Endothelial cell of umbilical vein (primary cell): ENCODE data around the gene CACNG8. TPM values are rescaled to one million over a fixed set of nuclear protein-coding genes. Genes with fewer than 3 reads are reported as not detected.

Source experiments
- BruUV-seq: library from RNA; stranded (reverse); fragments of 400-500 nt; replicated peaks from 2 replicates; lab custom pipeline; 2021; lab: Mats Ljungman, UMichigan
- CTCF ChIA-PET: fragments of 300-600, 350-600 bp; sonication (Branson Sonifier 250); formaldehyde crosslinking; loops from one replicate; lab custom pipeline; 2021; ENCODE audit warnings: antibody characterized with exemption, inconsistent platforms; lab: Charles Lee
- POLR2A ChIA-PET: fragments of 300-600, 350-600 bp; sonication (Branson Sonifier 250); formaldehyde crosslinking; loops from one replicate; lab custom pipeline; 2021; ENCODE audit warnings: antibody characterized with exemption, inconsistent platforms; lab: Charles Lee
- DNase-seq: peaks from one replicate; pipeline ENCODE4 v3.0.0-alpha.2; 2011; ENCODE audit warnings: low read depth, low spot score
- FAIRE-seq: peaks from 2 replicates; lab custom pipeline; 2011; peaks lifted over from hg19 to GRCh38; lab: Jason Lieb, UNC
- H2AFZ ChIP-seq: 2 replicates; pipeline ENCODE4 v1.6.0; 2012; ENCODE audit warnings: low read depth, low read length, control low read depth, inconsistent platforms
- H3K27ac ChIP-seq: 2 replicates; pipeline ENCODE4 v1.5.1; 2011; ENCODE audit warnings: low read depth, mild to moderate bottlenecking, control low read depth, low read length, moderate library complexity; ENCODE audit not compliant: insufficient read depth
- H3K27me3 ChIP-seq, 2 experiments: 2 replicates each; pipeline versions ENCODE4 v1.6.0 to v1.6.1; 2011; ENCODE audit warnings: low read length in 2 of 2, mixed read lengths in 1 of 2; ENCODE audit not compliant: control insufficient read depth in 2 of 2, insufficient read depth in 2 of 2
- H3K36me3 ChIP-seq, 2 experiments: 2 replicates in 1 of 2; 3 replicates in 1 of 2; pipeline ENCODE4 v1.5.1; 2011; ENCODE audit warnings: low read length in 2 of 2, mild to moderate bottlenecking in 1 of 2, moderate library complexity in 1 of 2; ENCODE audit not compliant: control insufficient read depth in 2 of 2, insufficient read depth in 2 of 2; ENCODE audit errors: extremely low read depth in 1 of 2
- H3K4me1 ChIP-seq: 3 replicates; pipeline ENCODE4 v1.5.1; 2011; ENCODE audit warnings: mild to moderate bottlenecking, low read length; ENCODE audit not compliant: control insufficient read depth, insufficient read depth; ENCODE audit errors: extremely low read depth
- H3K4me2 ChIP-seq: 2 replicates; pipeline ENCODE4 v1.6.1; 2011; ENCODE audit warnings: low read length, control low read depth, mixed read lengths; ENCODE audit not compliant: insufficient read depth
- H3K4me3 ChIP-seq, 3 experiments: fragments of 200-600 bp in 1 of 3; sonication (generic), shearing (Covaris generic) in 1 of 3; replicated peaks in 1 of 3; 2 replicates each; pipeline ENCODE4 v1.5.1; 2011 to 2016; ENCODE audit warnings: control low read depth in 3 of 3, low read length in 3 of 3, mild to moderate bottlenecking in 2 of 3, inconsistent platforms in 1 of 3, low read depth in 1 of 3, moderate library complexity in 1 of 3; ENCODE audit not compliant: insufficient read depth in 1 of 3
- H3K79me2 ChIP-seq: 2 replicates; pipeline ENCODE4 v1.6.0; 2012; ENCODE audit warnings: low read length, inconsistent platforms; ENCODE audit not compliant: control insufficient read depth, insufficient read depth
- H3K9ac ChIP-seq: replicated peaks from 2 replicates; pipeline ENCODE3; 2011; ENCODE audit warnings: low read length, control low read depth; ENCODE audit not compliant: insufficient read depth; ENCODE audit errors: extremely low read depth
- H3K9me1 ChIP-seq: replicated peaks from 3 replicates; pipeline ENCODE4 v1.6.0; 2011; ENCODE audit warnings: mild to moderate bottlenecking, low read length; ENCODE audit not compliant: control insufficient read depth, insufficient read depth; ENCODE audit errors: extremely low read depth
- H3K9me3 ChIP-seq: replicated peaks from 2 replicates; pipeline ENCODE4 v1.5.1; 2012; ENCODE audit warnings: low read length, inconsistent platforms; ENCODE audit not compliant: control insufficient read depth, insufficient read depth
- H4K20me1 ChIP-seq: replicated peaks from 2 replicates; pipeline ENCODE3; 2011; ENCODE audit warnings: mild to moderate bottlenecking, low read length; ENCODE audit not compliant: control insufficient read depth, insufficient read depth; ENCODE audit errors: extremely low read depth
- CTCF ChIP-seq, 2 donors: IDR thresholded peaks; 1 replicate in 1 of 2; 2 replicates in 1 of 2; pipeline ENCODE4 v1.5.1; 2011; ENCODE audit warnings: low read length in 2 of 2, mild to moderate bottlenecking in 2 of 2, moderate library complexity in 2 of 2, control low read depth in 1 of 2, inconsistent platforms in 1 of 2, low read depth in 1 of 2; ENCODE audit not compliant: insufficient read depth in 1 of 2; ENCODE audit errors: extremely low read depth in 1 of 2
- EZH2 ChIP-seq: IDR thresholded peaks from 2 replicates; pipeline ENCODE4 v1.6.1; 2012; ENCODE audit warnings: borderline replicate concordance, low read depth, mild to moderate bottlenecking, moderate library complexity, low read length, inconsistent platforms; ENCODE audit not compliant: severe bottlenecking
- GATA2 ChIP-seq: IDR thresholded peaks from 2 replicates; pipeline ENCODE4 v1.7.0; 2011; ENCODE audit warnings: low read depth, mild to moderate bottlenecking, moderate library complexity, mixed read lengths, low read length; ENCODE audit not compliant: insufficient read length, insufficient read depth
- MAX ChIP-seq: IDR thresholded peaks from 2 replicates; pipeline ENCODE4 v1.6.1; 2011; ENCODE audit not compliant: insufficient read depth, insufficient read length
- MYC ChIP-seq: IDR thresholded peaks from one replicate; pipeline ENCODE4 v1.6.1; 2011; ENCODE audit warnings: mild to moderate bottlenecking, low read depth, low read length
- POLR2A ChIP-seq: IDR thresholded peaks from 2 replicates; pipeline ENCODE4 v1.6.1; 2012; ENCODE audit warnings: low read depth, mild to moderate bottlenecking, control low read depth, low read length
- dilution Hi-C: fragments of 300-500 bp; cut with MboI; formaldehyde crosslinking; loops from one replicate; pipeline ENCODE4 v1.15.0; 2019; ENCODE audit warnings: low sequenced_read_pairs; ENCODE audit not compliant: extremely low pct_ligation_motif_present
- intact Hi-C: fragments of 100-400 bp; cut with micrococcal nuclease; formaldehyde crosslinking; loops from one replicate; pipeline ENCODE4 v1.10.0; 2022
- polyA plus RNA-seq, 4 experiments: library from polyadenylated mRNA; depleted of rRNA in 3 of 4; stranded (reverse) in 3 of 4; unstranded in 1 of 4; fragments of >200 nt; gene quantifications; 2 replicates each; pipeline versions ENCODE4 v1.2.1 to v1.2.3, GENCODE V29; 2011 to 2012; ENCODE audit warnings: missing spikeins in 1 of 4
- total RNA-seq: library from RNA; stranded (reverse); gene quantifications from 2 replicates; pipeline ENCODE4 v1.2.3, GENCODE V29; 2021

Gene CACNG8
- total and polyA plus RNA-seq, 2 donors (not counting 3 experiments of a cell fraction or from before 2014, with no cell fraction given), result 0.18 to 1.7 TPM

- Histone ChIP-seq H3K36me3 (no peaks in the 10 kb centered on the region), H3K79me2 (no peaks in the 10 kb centered on the region), H3K4me1 (peaks cover 20% of the 10 kb centered on the region), H3K9me3 (no peaks in the 10 kb centered on the region), H2AFZ (no peak overlapping the region), H4K20me1 (no peaks in the 10 kb centered on the region), H3K27me3 (no peaks in the 10 kb centered on the region), H3K9ac (no peak overlapping the region), H3K4me3 (no peak overlapping the region), H3K9me1 (no peaks in the 10 kb centered on the region), H3K27ac (peak overlapping the region; percentile 25), H3K4me2 (no peak overlapping the region)
- intact Hi-C loops, result no loop called here
- FAIRE-seq (no peak), DNase-seq (no peak)
- no TSS peak for BruUV-seq
- TF ChIP-seq GATA2 (no peak), EZH2 (no peak), MAX (no peak), CTCF (IDR thresholded peaks at IDR 0.05; ENCODE audit: extremely low read depth in 1 of 2, insufficient read depth in 1 of 2, low read depth in 1 of 2, low read length in 2 of 2) (no peak), MYC (no peak), POLR2A (no peak)
- POLR2A ChIA-PET, result no interaction called here
- dilution Hi-C loops, result no loop called here
- CTCF ChIA-PET, result interaction anchor here (0.9 to 9.2 kb wide), 43 partner anchors 8 to 243 kb away, joined by 3 to 216 read pairs (median 7); partner anchors contain the start of genes CACNG6, MYADM, PRKCG and PRPF31
Measured at GRCh38 chr19:54023191-54023590, 60.5 kb downstream of the CACNG8 start.
